Fibroblast of pulmonary artery (primary cell): ENCODE measurements around the gene LAMB1.

Source experiments
- DNase-seq: peaks from one replicate; pipeline ENCODE4 v3.0.0-alpha.2; 2010; ENCODE audit warnings: low read depth
- H3K4me3 ChIP-seq: replicated peaks from 2 replicates; pipeline ENCODE4 v1.5.1; 2011; ENCODE audit warnings: low read depth, mild to moderate bottlenecking, control low read depth, low read length, moderate library complexity
- CTCF ChIP-seq: IDR thresholded peaks from 2 replicates; pipeline ENCODE4 v1.5.1; 2011; ENCODE audit warnings: mild to moderate bottlenecking, control low read depth, low read length, inconsistent platforms; ENCODE audit errors: missing control alignments

Gene LAMB1

GRCh38 chr7:107978815-107979408 lies 24.0 kb downstream of the LAMB1 start:
- no peak for DNase-seq
- H3K4me3 ChIP-seq: no peak overlapping the region
- no peak for TF ChIP-seq CTCF

DNA sequence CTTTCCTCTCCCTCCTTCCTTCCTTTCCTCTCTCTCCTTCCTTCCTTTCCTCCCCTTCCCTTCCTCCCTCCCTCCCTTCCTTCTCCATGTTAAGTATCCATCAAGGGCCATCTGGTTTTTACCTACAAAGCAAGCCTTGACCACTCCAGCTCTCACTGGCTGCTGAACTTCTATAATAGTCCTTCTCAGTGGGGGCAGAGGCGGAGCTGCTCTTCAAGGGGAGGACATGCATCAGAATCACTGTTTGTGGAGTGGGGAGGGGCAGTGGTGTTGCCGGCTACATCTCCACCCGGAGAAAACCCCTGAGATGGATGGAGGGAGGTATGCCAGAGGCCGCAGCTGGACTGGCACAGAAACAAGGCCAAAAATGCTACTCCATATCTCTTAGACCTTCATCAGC lies 25.9 kb downstream of the LAMB1 start:
- no peak for DNase-seq
- no peak overlapping the region for H3K4me3 ChIP-seq
- no peak for TF ChIP-seq CTCF

DNA sequence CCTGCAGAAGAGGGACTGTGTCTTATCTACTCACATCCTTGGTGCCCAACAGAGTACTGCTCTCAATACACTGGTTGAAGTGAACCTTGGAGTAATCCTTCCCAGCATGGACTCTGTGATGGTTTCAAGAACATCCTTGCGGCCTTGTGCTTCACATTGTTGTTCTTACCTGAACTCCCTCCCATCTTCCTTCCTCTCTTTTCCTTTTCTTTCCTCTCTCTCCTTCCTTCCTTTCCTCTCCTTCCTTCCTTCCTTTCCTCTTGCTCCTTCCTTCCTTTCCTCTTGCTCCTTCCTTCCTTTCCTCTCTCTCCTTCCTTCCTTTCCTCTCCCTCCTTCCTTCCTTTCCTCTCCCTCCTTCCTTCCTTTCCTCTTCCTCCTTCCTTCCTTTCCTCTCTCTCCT lies 26.3 kb downstream of the LAMB1 start:
- H3K4me3 ChIP-seq: no peak overlapping the region
- DNase-seq: no peak
- no peak for TF ChIP-seq CTCF

DNA sequence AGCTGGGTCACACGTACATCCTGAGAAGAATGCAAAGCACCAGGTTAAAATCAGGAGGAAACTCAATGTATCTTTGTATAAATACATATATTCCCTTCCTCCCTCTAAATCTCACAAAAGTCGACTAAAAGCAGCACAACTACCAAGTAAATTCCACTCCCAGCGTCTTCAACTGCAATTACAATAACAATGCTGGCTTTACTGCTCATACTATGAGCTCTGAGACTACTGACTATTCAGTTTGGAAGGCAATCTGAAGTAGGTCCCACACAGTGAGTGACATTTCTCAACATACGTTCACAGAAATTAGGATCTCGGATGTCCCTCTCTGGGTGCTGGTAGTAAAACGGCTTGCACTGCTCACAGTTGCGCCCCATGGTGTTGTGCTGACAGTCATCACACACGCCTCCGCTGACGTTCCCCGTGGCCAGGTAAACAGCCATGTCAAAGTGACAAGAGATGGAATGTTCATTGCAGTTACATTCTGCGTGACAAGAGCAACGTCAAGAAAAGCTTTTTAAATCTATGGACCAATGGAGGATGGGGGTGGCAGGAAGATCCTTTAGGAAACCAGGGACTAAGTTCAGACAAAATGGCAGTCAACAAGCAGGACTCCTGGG lies 27.5 kb downstream of the LAMB1 start:
- H3K4me3 ChIP-seq: no peak overlapping the region
- TF ChIP-seq CTCF: no peak
- no peak for DNase-seq

DNA sequence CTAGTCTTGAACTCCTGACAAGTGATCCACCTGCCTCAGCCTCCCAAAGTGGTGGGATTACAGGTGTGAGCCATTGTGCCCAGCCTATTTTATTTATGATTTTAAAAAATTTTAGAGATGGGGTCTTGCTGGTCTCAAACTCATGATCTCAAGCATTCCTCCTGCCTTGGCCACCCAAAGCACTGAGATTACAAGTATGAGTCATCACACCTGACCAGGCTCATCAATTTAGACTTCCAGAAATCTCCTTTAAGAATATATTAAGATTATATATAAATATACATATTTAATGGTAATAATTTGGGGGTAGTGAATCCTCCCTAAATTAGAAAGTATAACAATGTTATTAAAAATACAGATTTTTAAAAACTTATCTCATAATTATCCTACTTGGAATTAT lies 29.1 kb downstream of the LAMB1 start:
- no peak for TF ChIP-seq CTCF
- DNase-seq: no peak
- H3K4me3 ChIP-seq: no peak overlapping the region

GRCh38 chr7:107972941-107973376 lies 30.0 kb downstream of the LAMB1 start:
- peak; percentile 69 for DNase-seq
- no peak for TF ChIP-seq CTCF
- no peak overlapping the region for H3K4me3 ChIP-seq

GRCh38 chr7:107972075-107972482 lies 30.9 kb downstream of the LAMB1 start:
- no peak for TF ChIP-seq CTCF
- peak; percentile 99 for DNase-seq
- no peak overlapping the region for H3K4me3 ChIP-seq
